NK-92 (cell line): Measurements from ENCODE around the gene WDR33.
"Not testable (repeated sequence)": the region's sequence is repeated elsewhere in the genome, so short reads cannot be mapped to it uniquely, and the experiment has no call there.

Experiments
- DNase-seq: peaks from one replicate; lab custom pipeline; 2025; ENCODE audit not compliant: unreplicated experiment; lab: John Stamatoyannopoulos, UW

Gene WDR33

GRCh38 chr2:127811397-127812321 lies 688 bp upstream of the WDR33 start:
- no peak for DNase-seq

GRCh38 chr2:127810156-127810618 lies 784 bp downstream of the WDR33 start:
- DNase-seq = no peak

- no peak for DNase-seq
Measured at GRCh38 chr2:127807678-127808353, 3.2 kb downstream of the WDR33 start.

GRCh38 chr2:127806860-127807259 lies 4.1 kb downstream of the WDR33 start:
- not testable (repeated sequence) for DNase-seq

GRCh38 chr2:127805491-127805890 lies 5.5 kb downstream of the WDR33 start:
- no peak for DNase-seq

GRCh38 chr2:127799926-127800325 lies 11.0 kb downstream of the WDR33 start:
- DNase-seq = no peak

- DNase-seq = no peak
Measured at GRCh38 chr2:127796389-127796788, 14.6 kb downstream of the WDR33 start.

GRCh38 chr2:127794901-127795300 lies 16.1 kb downstream of the WDR33 start:
- not testable (repeated sequence) for DNase-seq

GRCh38 chr2:127792805-127793204 lies 18.2 kb downstream of the WDR33 start:
- no peak for DNase-seq

GRCh38 chr2:127790694-127791529 lies 20.1 kb downstream of the WDR33 start:
- no peak for DNase-seq

- no peak for DNase-seq
Measured at GRCh38 chr2:127786048-127786809, 24.7 kb downstream of the WDR33 start.

- DNase-seq = no peak
Measured at GRCh38 chr2:127784965-127785518, 25.9 kb downstream of the WDR33 start.

- no peak for DNase-seq
Measured at GRCh38 chr2:127783101-127783500, 27.9 kb downstream of the WDR33 start.

- DNase-seq = no peak
Measured at GRCh38 chr2:127778850-127779249, 32.1 kb downstream of the WDR33 start.

GRCh38 chr2:127778447-127778846 lies 32.5 kb downstream of the WDR33 start:
- DNase-seq = no peak

GRCh38 chr2:127776122-127776780 lies 34.7 kb downstream of the WDR33 start:
- no peak for DNase-seq

- no peak for DNase-seq
Measured at GRCh38 chr2:127771756-127772155, 39.2 kb downstream of the WDR33 start.

- DNase-seq = no peak
Measured at GRCh38 chr2:127770973-127771735, 39.8 kb downstream of the WDR33 start.

- not testable (repeated sequence) for DNase-seq
Measured at GRCh38 chr2:127770534-127770933, 40.4 kb downstream of the WDR33 start.
